Neural progenitor cell (in vitro differentiated cells): ENCODE data around the gene PLD4. TPM values are rescaled to one million over a fixed set of nuclear protein-coding genes. Genes with fewer than 3 reads are reported as not detected.
A peak's percentile ranks its signal among the peaks of the same experiment; 100 is the strongest.

Source experiments
- DNase-seq: peaks from one replicate; pipeline ENCODE4 v3.0.0-alpha.2; 2016; ENCODE audit warnings: low spot score
- H2AFZ ChIP-seq: fragments of 200-600 bp; sonication (generic); replicated peaks from 2 replicates; pipeline ENCODE4 v1.6.1; 2016; ENCODE audit warnings: antibody characterized with exemption
- H3F3A ChIP-seq: fragments of 200-600 bp; sonication (generic); 2 replicates; pipeline ENCODE4 v1.6.1; 2016; ENCODE audit warnings: antibody characterized with exemption, low read depth
- H3K27ac ChIP-seq: fragments of 200-600 bp; sonication (generic); 2 replicates; pipeline ENCODE4 v1.5.1; 2016; ENCODE audit warnings: mild to moderate bottlenecking
- H3K27me3 ChIP-seq: fragments of 200-600 bp; sonication (generic); 2 replicates; pipeline ENCODE4 v1.6.1; 2016; ENCODE audit warnings: mild to moderate bottlenecking, moderate library complexity
- H3K36me3 ChIP-seq: fragments of 200-600 bp; sonication (generic); 2 replicates; pipeline ENCODE4 v1.5.1; 2016
- H3K4me1 ChIP-seq: fragments of 200-600 bp; sonication (generic); 2 replicates; pipeline ENCODE4 v1.6.1; 2016; ENCODE audit warnings: mixed run types
- H3K4me2 ChIP-seq: fragments of 200-600 bp; sonication (generic); 2 replicates; pipeline ENCODE4 v1.6.1; 2016
- H3K4me3 ChIP-seq: fragments of 200-600 bp; sonication (generic); 2 replicates; pipeline ENCODE4 v1.5.1; 2016
- H3K79me2 ChIP-seq: fragments of 200-600 bp; sonication (generic); 2 replicates; pipeline ENCODE4 v1.6.1; 2016; ENCODE audit warnings: low read depth
- H3K9ac ChIP-seq: fragments of 200-600 bp; sonication (generic); 2 replicates; pipeline ENCODE4 v1.6.1; 2016
- H3K9me3 ChIP-seq: fragments of 200-600 bp; sonication (generic); 2 replicates; pipeline ENCODE4 v1.5.1; 2016; ENCODE audit warnings: low read depth
- H4K20me1 ChIP-seq: fragments of 200-600 bp; sonication (generic); 2 replicates; pipeline ENCODE4 v1.6.1; 2016; ENCODE audit warnings: low read depth
- H3K27ac Mint-ChIP-seq: 3 replicates; pipeline ENCODE4 v1.8.0; 2021; ENCODE audit warnings: mixed read lengths
- H3K27me3 Mint-ChIP-seq: 2 replicates; pipeline ENCODE4 v1.8.0; 2022; ENCODE audit warnings: low read depth, mild to moderate bottlenecking, inconsistent platforms, moderate library complexity, mixed read lengths; ENCODE audit not compliant: insufficient read depth
- H3K36me3 Mint-ChIP-seq: 3 replicates; pipeline ENCODE4 v1.8.0; 2021; ENCODE audit warnings: mixed read lengths
- H3K4me1 Mint-ChIP-seq: 3 replicates; pipeline ENCODE4 v1.8.0; 2021; ENCODE audit warnings: mixed read lengths
- H3K4me3 Mint-ChIP-seq: 3 replicates; pipeline ENCODE4 v1.8.0; 2021; ENCODE audit warnings: mild to moderate bottlenecking, moderate library complexity, mixed read lengths
- H3K9me3 Mint-ChIP-seq: 3 replicates; pipeline ENCODE4 v1.8.0; 2020; ENCODE audit warnings: mixed read lengths
- CTCF ChIP-seq: fragments of 200-600 bp; sonication (generic); IDR thresholded peaks from 2 replicates; pipeline ENCODE4 v1.5.1; 2017; ENCODE audit warnings: antibody characterized with exemption, mild to moderate bottlenecking
- EZH2 ChIP-seq: fragments of 200-600 bp; sonication (generic); IDR thresholded peaks from 2 replicates; pipeline ENCODE4 v1.6.1; 2017; ENCODE audit warnings: antibody characterized with exemption, mild to moderate bottlenecking, moderate library complexity
- EZH2phosphoT487 ChIP-seq: fragments of 200-600 bp; sonication (generic); IDR thresholded peaks from 2 replicates; pipeline ENCODE4 v1.6.1; 2017; ENCODE audit warnings: antibody characterized with exemption
- total RNA-seq: library from RNA; depleted of rRNA; stranded (reverse); fragments of >200 nt; gene quantifications from 2 replicates; pipeline ENCODE4 v1.2.3, GENCODE V29; 2015; ENCODE audit warnings: low replicate concordance

The PLD4 gene
- total RNA-seq, 1 donor from 2014 or later, result not detected

GRCh38 chr14:104912053-104912452, 12.6 kb upstream of the PLD4 start:
- no peak overlapping the region for H2AFZ ChIP-seq
- peaks cover under 1% of the 10 kb centered on the region for H3K4me1 Mint-ChIP-seq
- no peak overlapping the region for H3K4me3 ChIP-seq
- no peak overlapping the region for H3K4me2 ChIP-seq
- peak overlapping the region; percentile 45 for H3K4me3 Mint-ChIP-seq
- no peak overlapping the region for H3K9ac ChIP-seq
- no peaks in the 10 kb centered on the region for H3K36me3 ChIP-seq
- TF ChIP-seq CTCF (no peak), EZH2phosphoT487 (no peak), EZH2 (no peak)
- H3K4me1 ChIP-seq, result no peaks in the 10 kb centered on the region
- DNase-seq, result no peak
- no peak overlapping the region for H3K27ac ChIP-seq
- H4K20me1 ChIP-seq, result no peaks in the 10 kb centered on the region
- H3K36me3 Mint-ChIP-seq, result no peaks in the 10 kb centered on the region
- H3K9me3 Mint-ChIP-seq, result peaks cover 28% of the 10 kb centered on the region
- H3K9me3 ChIP-seq, result no peaks in the 10 kb centered on the region
- no peak overlapping the region for H3K27ac Mint-ChIP-seq
- peaks cover 15% of the 10 kb centered on the region for H3K27me3 Mint-ChIP-seq
- peaks cover 43% of the 10 kb centered on the region for H3K27me3 ChIP-seq
- no peaks in the 10 kb centered on the region for H3F3A ChIP-seq
- H3K79me2 ChIP-seq, result no peaks in the 10 kb centered on the region

GRCh38 chr14:104913435-104913834, 11.2 kb upstream of the PLD4 start:
- H3K27ac ChIP-seq, result no peak overlapping the region
- no peaks in the 10 kb centered on the region for H3K79me2 ChIP-seq
- peaks cover 30% of the 10 kb centered on the region for H3K27me3 ChIP-seq
- Mint-ChIP-seq H3K4me1 (peaks cover 2% of the 10 kb centered on the region), H3K4me3 (no peak overlapping the region), H3K9me3 (peaks cover 17% of the 10 kb centered on the region), H3K27me3 (peaks cover 6% of the 10 kb centered on the region), H3K36me3 (no peaks in the 10 kb centered on the region), H3K27ac (no peak overlapping the region)
- H4K20me1 ChIP-seq, result no peaks in the 10 kb centered on the region
- no peak for DNase-seq
- no peak overlapping the region for H3K4me3 ChIP-seq
- H3K4me2 ChIP-seq, result no peak overlapping the region
- H3K9me3 ChIP-seq, result no peaks in the 10 kb centered on the region
- no peak overlapping the region for H2AFZ ChIP-seq
- TF ChIP-seq EZH2phosphoT487 (no peak), EZH2 (no peak), CTCF (no peak)
- no peaks in the 10 kb centered on the region for H3K4me1 ChIP-seq
- H3F3A ChIP-seq, result no peaks in the 10 kb centered on the region
- no peaks in the 10 kb centered on the region for H3K36me3 ChIP-seq
- H3K9ac ChIP-seq, result no peak overlapping the region

- H3K4me1 Mint-ChIP-seq, result peaks cover 5% of the 10 kb centered on the region
- Histone ChIP-seq H3K9me3 (no peaks in the 10 kb centered on the region), H3F3A (no peaks in the 10 kb centered on the region), H3K4me3 (no peak overlapping the region), H3K27ac (no peak overlapping the region), H4K20me1 (no peaks in the 10 kb centered on the region), H3K36me3 (no peaks in the 10 kb centered on the region), H3K4me2 (no peak overlapping the region), H3K79me2 (no peaks in the 10 kb centered on the region), H2AFZ (no peak overlapping the region), H3K9ac (no peak overlapping the region), H3K27me3 (peaks cover 22% of the 10 kb centered on the region), H3K4me1 (no peaks in the 10 kb centered on the region)
- H3K4me3 Mint-ChIP-seq, result no peak overlapping the region
- peaks cover 5% of the 10 kb centered on the region for H3K27me3 Mint-ChIP-seq
- TF ChIP-seq EZH2phosphoT487 (no peak), CTCF (no peak), EZH2 (no peak)
- DNase-seq, result no peak
- no peak overlapping the region for H3K27ac Mint-ChIP-seq
- H3K36me3 Mint-ChIP-seq, result no peaks in the 10 kb centered on the region
- H3K9me3 Mint-ChIP-seq, result peaks cover under 1% of the 10 kb centered on the region
These were observed 7.6 kb upstream of the PLD4 start for GRCh38 chr14:104917116-104917515.
